Suprapubic skin (tissue), 4 donors: ENCODE data around the gene ABI1. TPM values are rescaled to one million over a fixed set of nuclear protein-coding genes. Genes with fewer than 3 reads are reported as not detected.

Experiments
- DNase-seq, 2 donors: peaks; one replicate each; pipeline ENCODE4 v3.0.0-alpha.2; 2019; ENCODE audit warnings: low spot score in 2 of 2
- H3K27ac ChIP-seq: fragments of 200-600 bp; sonication (generic); one replicate; pipeline ENCODE4 v1.5.1; 2019
- H3K27me3 ChIP-seq: fragments of 200-600 bp; sonication (generic); one replicate; pipeline ENCODE4 v1.5.1; 2019
- H3K36me3 ChIP-seq: fragments of 200-600 bp; sonication (generic); one replicate; pipeline ENCODE4 v1.5.1; 2019
- H3K4me1 ChIP-seq: fragments of 200-600 bp; sonication (generic); one replicate; pipeline ENCODE4 v1.5.1; 2019
- H3K4me3 ChIP-seq: fragments of 200-600 bp; sonication (generic); one replicate; pipeline ENCODE4 v1.5.1; 2019; ENCODE audit warnings: mild to moderate bottlenecking
- H3K9me3 ChIP-seq: fragments of 200-600 bp; sonication (generic); one replicate; pipeline ENCODE4 v1.5.1; 2019
- CTCF ChIP-seq, 2 donors: fragments of 200-600 bp in 1 of 2; fragments of 450-650 bp in 1 of 2; sonication (generic) in 1 of 2; IDR thresholded peaks; one replicate each; pipeline ENCODE4 v1.5.1; 2016 to 2019; ENCODE audit warnings: antibody characterized with exemption in 2 of 2, mild to moderate bottlenecking in 1 of 2, moderate library complexity in 1 of 2
- EP300 ChIP-seq: sonication (generic); formaldehyde crosslinking; IDR thresholded peaks from one replicate; pipeline ENCODE4 v1.6.1; 2017; ENCODE audit warnings: antibody characterized with exemption
- POLR2A ChIP-seq, 2 donors: fragments of 450-650 bp; IDR thresholded peaks; one replicate each; pipeline ENCODE4 v1.6.1; 2017; ENCODE audit warnings: antibody characterized with exemption in 2 of 2, mild to moderate bottlenecking in 2 of 2, moderate library complexity in 2 of 2
- POLR2AphosphoS5 ChIP-seq, 3 donors: sonication (generic); formaldehyde crosslinking; IDR thresholded peaks; one replicate each; pipeline ENCODE4 v1.6.1; 2017; ENCODE audit warnings: antibody characterized with exemption in 3 of 3
- WGBS: methylation state at CpG from one replicate; pipeline ENCODE4 v1.1.5; 2018; 5-methylcytosine and 5-hydroxymethylcytosine counted together
- total RNA-seq, 4 donors: library from RNA; depleted of rRNA; stranded (reverse); fragments of >200 nt; gene quantifications; one replicate each; pipeline ENCODE4 v1.1.0, GENCODE V29; 2016

ABI1 gene
- total RNA-seq, 4 donors from 2014 or later: 62.9 to 78.8 (median 71.8) TPM

DNA sequence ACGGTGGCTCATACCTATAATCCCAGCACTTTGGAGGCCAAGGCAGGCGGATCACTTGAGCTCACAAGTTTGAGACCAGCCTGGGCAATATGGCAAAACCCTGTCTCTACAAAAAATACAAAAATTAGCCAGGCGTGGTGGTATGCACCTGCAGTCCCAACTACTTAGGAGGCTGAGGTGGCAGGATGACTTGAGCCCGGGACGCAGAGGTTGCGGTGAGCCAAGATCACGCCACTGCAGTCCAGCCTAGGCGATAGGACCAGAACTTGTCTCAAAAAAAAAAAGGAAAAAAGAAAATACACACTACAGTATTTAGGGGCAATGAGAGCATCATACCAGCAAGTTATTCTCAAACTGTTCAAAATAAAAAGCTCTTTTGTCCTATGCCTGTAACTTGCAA lies 59.5 kb downstream of the ABI1 start:
- no peaks in the 10 kb centered on the region for H3K27me3 ChIP-seq
- no peaks in the 10 kb centered on the region for H3K9me3 ChIP-seq
- no peaks in the 10 kb centered on the region for H3K36me3 ChIP-seq
- H3K27ac ChIP-seq: no peak overlapping the region
- WGBS: 90% methylated on average over 8 of the region's 8 CpGs
- no peak for DNase-seq
- no peak overlapping the region for H3K4me3 ChIP-seq
- no peak for TF ChIP-seq CTCF (IDR thresholded peaks at IDR 0.05)
- no peak for TF ChIP-seq POLR2A (IDR thresholded peaks at IDR 0.05)
- no peak for TF ChIP-seq POLR2AphosphoS5 (IDR thresholded peaks at IDR 0.05)
- TF ChIP-seq EP300: no peak
- H3K4me1 ChIP-seq: peaks cover 35% of the 10 kb centered on the region

DNA sequence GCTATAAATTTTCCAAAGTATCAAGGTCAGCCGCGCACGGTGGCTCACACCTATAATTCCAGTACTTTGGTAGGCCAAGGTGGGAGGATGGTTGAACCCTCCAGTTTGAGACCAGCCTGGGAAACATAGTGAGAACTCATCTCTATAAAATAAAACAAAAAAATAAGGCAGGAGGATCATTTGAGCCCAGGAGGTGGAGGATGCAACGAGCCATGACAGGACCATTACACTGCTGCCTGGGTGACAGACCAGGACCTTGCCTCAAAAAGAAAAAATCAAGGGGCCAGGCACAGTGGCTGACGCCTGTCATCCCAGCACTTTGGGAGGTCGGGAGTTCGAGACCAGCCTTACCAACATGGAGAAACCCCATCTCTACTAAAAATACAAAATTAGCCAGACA lies 60.3 kb downstream of the ABI1 start:
- Histone ChIP-seq H3K27me3 (no peaks in the 10 kb centered on the region), H3K4me1 (peaks cover 27% of the 10 kb centered on the region), H3K36me3 (no peaks in the 10 kb centered on the region), H3K4me3 (no peak overlapping the region), H3K9me3 (no peaks in the 10 kb centered on the region), H3K27ac (no peak overlapping the region)
- DNase-seq: no peak
- TF ChIP-seq EP300 (no peak), CTCF (IDR thresholded peaks at IDR 0.05) (no peak), POLR2A (IDR thresholded peaks at IDR 0.05) (no peak), POLR2AphosphoS5 (IDR thresholded peaks at IDR 0.05) (no peak)
- 98% methylated on average over 7 of the region's 7 CpGs for WGBS

- H3K36me3 ChIP-seq: no peaks in the 10 kb centered on the region
- H3K4me3 ChIP-seq: no peak overlapping the region
- 39% methylated on average over 4 of the region's 4 CpGs for WGBS
- no peaks in the 10 kb centered on the region for H3K27me3 ChIP-seq
- TF ChIP-seq POLR2A (IDR thresholded peaks at IDR 0.05): no peak
- TF ChIP-seq POLR2AphosphoS5 (IDR thresholded peaks at IDR 0.05): no peak
- TF ChIP-seq EP300: no peak
- TF ChIP-seq CTCF (IDR thresholded peaks at IDR 0.05): no peak
- no peaks in the 10 kb centered on the region for H3K9me3 ChIP-seq
- no peak for DNase-seq
- peaks cover 16% of the 10 kb centered on the region for H3K4me1 ChIP-seq
- H3K27ac ChIP-seq: no peak overlapping the region
Measured at GRCh38 chr10:26799342-26799741, 61.4 kb downstream of the ABI1 start.

GRCh38 chr10:26798298-26798697 lies 62.5 kb downstream of the ABI1 start:
- Histone ChIP-seq H3K9me3 (no peaks in the 10 kb centered on the region), H3K4me3 (no peak overlapping the region), H3K27ac (no peak overlapping the region), H3K27me3 (no peaks in the 10 kb centered on the region), H3K4me1 (peaks cover 16% of the 10 kb centered on the region), H3K36me3 (no peaks in the 10 kb centered on the region)
- 95% methylated on average over 5 of the region's 5 CpGs for WGBS
- no peak for DNase-seq
- no peak for TF ChIP-seq EP300
- TF ChIP-seq POLR2A (IDR thresholded peaks at IDR 0.05): no peak
- TF ChIP-seq POLR2AphosphoS5 (IDR thresholded peaks at IDR 0.05): no peak
- TF ChIP-seq CTCF (IDR thresholded peaks at IDR 0.05): no peak

DNA sequence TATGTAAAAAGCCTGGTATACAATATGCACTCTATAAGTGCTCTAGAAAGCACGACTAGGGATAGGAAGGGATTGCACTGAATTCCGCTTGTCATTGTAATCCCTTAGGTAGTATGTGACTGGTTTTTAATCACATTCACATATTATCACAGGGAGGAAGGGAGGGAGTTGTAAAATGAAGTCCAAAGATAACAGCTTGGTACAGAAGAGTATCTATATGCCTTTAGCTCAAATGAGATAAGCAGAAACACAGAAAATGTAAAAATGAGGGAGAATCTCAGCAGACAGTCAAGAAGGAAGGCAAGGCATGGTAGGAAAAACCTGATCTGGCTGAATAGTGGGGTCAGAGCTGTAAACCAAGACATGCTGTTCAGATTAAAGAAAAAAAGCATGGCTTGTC lies 63.4 kb downstream of the ABI1 start:
- TF ChIP-seq POLR2AphosphoS5 (IDR thresholded peaks at IDR 0.05): no peak
- no peak for TF ChIP-seq CTCF (IDR thresholded peaks at IDR 0.05)
- TF ChIP-seq POLR2A (IDR thresholded peaks at IDR 0.05): no peak
- no peak for TF ChIP-seq EP300
- no peak overlapping the region for H3K27ac ChIP-seq
- no peaks in the 10 kb centered on the region for H3K9me3 ChIP-seq
- no peak for DNase-seq
- no peaks in the 10 kb centered on the region for H3K27me3 ChIP-seq
- peaks cover 18% of the 10 kb centered on the region for H3K4me1 ChIP-seq
- no peaks in the 10 kb centered on the region for H3K36me3 ChIP-seq
- WGBS: 93% methylated on average over 2 of the region's 2 CpGs
- H3K4me3 ChIP-seq: no peak overlapping the region
